Measurements from ENCODE around the gene MYD88.
"Not testable (repeated sequence)": the region's sequence is repeated elsewhere in the genome, so short reads cannot be mapped to it uniquely, and the experiment has no call there.

MYD88 gene

DNA sequence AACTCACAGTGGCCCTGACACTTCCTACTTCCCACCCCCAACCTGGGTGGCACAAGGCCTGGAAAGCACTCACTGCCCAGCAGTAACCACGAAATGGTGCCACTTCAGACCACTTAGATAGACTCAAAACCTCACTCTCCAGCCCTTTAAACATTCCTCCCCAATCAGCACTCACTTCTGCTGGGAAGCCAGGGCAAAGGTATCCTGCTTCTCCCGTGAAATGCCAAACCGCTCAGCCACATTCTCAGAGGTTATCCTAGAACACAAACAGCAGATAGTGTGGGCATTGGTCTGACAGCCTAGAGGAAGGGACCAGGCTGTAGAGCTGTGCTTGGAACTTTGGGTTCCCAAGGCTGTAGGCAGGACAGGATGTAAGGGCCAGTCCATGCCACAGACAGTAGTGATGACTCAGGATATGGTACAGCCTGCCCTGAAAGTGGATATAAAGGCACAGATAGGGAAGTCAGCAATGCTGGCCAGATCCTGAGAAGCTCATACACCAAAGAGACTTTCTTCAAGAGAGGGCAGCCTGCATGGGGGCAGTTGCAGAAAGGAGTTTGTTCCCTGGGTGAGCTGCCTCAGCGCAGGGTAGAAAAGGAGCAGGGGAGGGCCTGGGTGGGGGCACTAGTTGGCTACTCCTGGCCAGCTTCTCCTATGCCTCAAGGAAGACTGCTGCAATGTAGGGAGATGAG is 10.7 kb upstream of the MYD88 start:
- peaks cover 39% of the 10 kb centered on the region for H3K36me3 Mint-ChIP-seq (ENCODE audit: low read depth)
- H3K27me3 Mint-ChIP-seq = no peaks in the 10 kb centered on the region
- ATAC-seq (no peak), DNase-seq (no peak)
- no peak overlapping the region for H3K27ac Mint-ChIP-seq
- H3K4me1 Mint-ChIP-seq = peaks cover 6% of the 10 kb centered on the region
- H3K4me3 Mint-ChIP-seq = no peak overlapping the region
- H3K9me3 Mint-ChIP-seq = no peaks in the 10 kb centered on the region

DNA sequence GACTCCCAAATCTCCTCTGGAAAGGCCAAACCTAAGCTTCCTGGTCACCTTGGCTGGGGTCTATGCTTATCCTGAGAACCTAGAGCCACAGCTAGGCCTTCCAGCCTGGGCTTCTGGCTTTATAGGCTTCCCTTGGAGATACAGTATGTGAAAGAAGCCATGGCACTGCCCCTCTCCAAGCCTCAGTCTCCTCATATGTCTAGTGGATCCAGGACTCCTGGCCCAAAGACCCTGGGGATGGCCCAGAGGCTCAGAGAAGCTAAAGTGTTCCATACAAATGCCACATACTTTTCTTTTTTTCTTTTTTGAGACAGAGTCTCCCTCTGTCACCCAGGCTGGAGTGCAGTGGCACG is 10.2 kb upstream of the MYD88 start:
- no peak for ATAC-seq
- DNase-seq = peak; percentile 0
- Mint-ChIP-seq H3K4me3 (no peak overlapping the region), H3K9me3 (no peaks in the 10 kb centered on the region), H3K27ac (no peak overlapping the region), H3K36me3 (ENCODE audit: low read depth) (peaks cover 39% of the 10 kb centered on the region), H3K4me1 (peaks cover 1% of the 10 kb centered on the region), H3K27me3 (no peaks in the 10 kb centered on the region)

DNA sequence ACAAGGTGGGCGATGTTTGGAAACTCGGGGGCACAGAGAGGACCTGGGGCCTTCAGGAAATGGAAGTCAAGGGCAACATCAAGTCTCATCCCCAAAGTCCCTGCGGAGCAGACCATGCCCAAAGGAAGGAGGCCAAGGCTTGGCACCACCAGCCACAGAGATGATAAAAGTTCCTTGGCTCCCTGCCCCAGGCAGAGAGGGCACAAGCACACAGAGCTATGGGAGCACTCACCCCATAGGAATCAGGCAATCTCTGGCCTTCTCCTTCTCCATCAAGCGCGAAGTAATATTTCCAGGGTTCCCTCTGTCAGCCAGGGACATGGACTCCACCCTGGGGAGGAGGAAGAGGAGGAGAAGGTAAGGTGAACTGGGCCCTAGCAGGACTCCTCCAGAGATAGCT is 9.4 kb upstream of the MYD88 start:
- ATAC-seq (no peak), DNase-seq (no peak)
- Mint-ChIP-seq H3K27me3 (no peaks in the 10 kb centered on the region), H3K4me3 (no peak overlapping the region), H3K36me3 (ENCODE audit: low read depth) (peaks cover 39% of the 10 kb centered on the region), H3K4me1 (no peaks in the 10 kb centered on the region), H3K9me3 (no peaks in the 10 kb centered on the region), H3K27ac (no peak overlapping the region)

DNA sequence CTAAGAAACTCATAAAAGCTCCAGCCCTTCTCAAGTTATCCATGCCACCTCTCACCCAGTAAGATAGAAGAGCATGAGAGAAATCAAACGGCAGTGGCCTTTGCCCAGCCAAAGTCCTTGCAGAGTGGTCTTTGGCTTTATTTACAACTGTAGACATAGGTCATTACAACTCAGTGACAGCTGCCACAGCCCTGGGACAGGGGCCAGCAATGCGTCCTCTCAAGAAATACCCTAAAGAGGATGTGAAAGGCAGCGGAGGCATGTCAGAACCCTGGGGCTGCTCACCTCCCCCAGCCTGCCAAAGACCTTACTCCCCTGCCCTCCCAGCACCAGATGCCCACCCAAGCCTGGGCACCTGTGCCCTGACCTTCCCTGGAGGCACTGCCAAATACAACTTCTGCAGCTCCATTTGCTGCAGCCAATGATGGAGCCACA is 7.8 kb upstream of the MYD88 start:
- no peak overlapping the region for H3K4me3 Mint-ChIP-seq

DNA sequence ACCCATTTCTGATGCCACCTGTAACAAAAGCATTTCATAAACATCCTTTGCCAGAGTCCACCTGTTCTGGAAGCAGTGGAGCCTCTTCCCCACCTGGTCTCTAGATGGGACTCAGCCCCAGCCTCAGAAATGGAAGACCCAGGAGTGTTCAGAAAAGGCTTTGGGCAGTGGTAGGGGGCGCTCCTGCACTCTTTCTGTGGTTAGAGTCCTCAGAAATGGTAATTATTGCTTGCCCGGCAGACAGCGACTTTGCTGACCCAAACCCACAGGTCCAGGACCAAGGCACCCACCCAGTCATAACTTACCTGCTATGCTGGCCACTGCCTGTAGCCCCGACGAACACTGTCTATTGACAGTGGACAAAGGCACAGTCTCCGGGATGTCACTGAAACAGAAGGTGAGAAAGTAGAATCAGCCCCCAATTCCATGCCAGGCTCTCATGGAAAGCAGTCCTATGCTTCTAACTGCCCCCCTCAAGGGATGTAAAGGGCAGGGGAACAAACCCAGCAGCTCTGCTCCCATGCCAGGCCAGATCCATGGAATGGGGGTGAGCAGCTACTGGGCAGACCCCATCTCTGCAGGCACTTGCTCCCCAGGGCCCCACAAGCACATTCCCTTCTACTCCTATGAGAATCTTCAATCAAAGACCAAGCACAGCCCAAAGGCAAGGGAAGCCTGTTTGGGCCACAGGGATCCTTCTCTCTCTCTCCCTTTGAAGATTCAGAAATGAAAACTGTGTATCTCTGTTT is 6.7 kb upstream of the MYD88 start:
- peaks cover 40% of the 10 kb centered on the region for H3K36me3 Mint-ChIP-seq (ENCODE audit: low read depth)
- ATAC-seq = no peak
- H3K9me3 Mint-ChIP-seq = no peaks in the 10 kb centered on the region
- H3K27ac Mint-ChIP-seq = no peak overlapping the region
- no peak overlapping the region for H3K4me3 Mint-ChIP-seq
- DNase-seq = peak; percentile 42
- peaks cover 19% of the 10 kb centered on the region for H3K4me1 Mint-ChIP-seq
- no peaks in the 10 kb centered on the region for H3K27me3 Mint-ChIP-seq

More for the DNA sequence above, 7.8 kb upstream of the MYD88 start:
- Mint-ChIP-seq H3K27me3 (no peaks in the 10 kb centered on the region), H3K36me3 (ENCODE audit: low read depth) (peaks cover 36% of the 10 kb centered on the region), H3K9me3 (no peaks in the 10 kb centered on the region), H3K4me1 (peaks cover 12% of the 10 kb centered on the region), H3K27ac (no peak overlapping the region)
- DNase-seq (no peak), ATAC-seq (no peak)

DNA sequence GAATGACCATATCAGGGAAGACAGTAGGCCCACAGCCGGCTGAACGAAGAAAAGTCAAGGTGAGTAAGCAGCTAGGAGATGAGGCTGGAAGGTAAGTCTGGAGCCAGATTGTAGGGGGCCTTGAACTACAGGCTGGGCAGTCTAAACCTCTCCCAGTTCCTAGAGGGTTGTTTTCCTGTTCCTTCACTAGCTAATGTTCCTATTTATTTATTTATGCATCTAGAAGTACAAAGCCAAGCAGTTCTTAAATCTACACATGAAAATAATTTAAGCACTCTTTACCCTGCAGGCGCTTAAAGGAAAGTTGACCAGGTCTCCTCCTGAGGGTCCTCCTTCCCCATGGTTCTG is 5.3 kb upstream of the MYD88 start:
- H3K27ac Mint-ChIP-seq = peak overlapping the region; percentile 6
- ATAC-seq (no peak), DNase-seq (no peak)
- no peaks in the 10 kb centered on the region for H3K9me3 Mint-ChIP-seq
- H3K4me3 Mint-ChIP-seq = no peak overlapping the region
- H3K36me3 Mint-ChIP-seq (ENCODE audit: low read depth) = peaks cover 34% of the 10 kb centered on the region
- H3K4me1 Mint-ChIP-seq = peaks cover 32% of the 10 kb centered on the region
- no peaks in the 10 kb centered on the region for H3K27me3 Mint-ChIP-seq

DNA sequence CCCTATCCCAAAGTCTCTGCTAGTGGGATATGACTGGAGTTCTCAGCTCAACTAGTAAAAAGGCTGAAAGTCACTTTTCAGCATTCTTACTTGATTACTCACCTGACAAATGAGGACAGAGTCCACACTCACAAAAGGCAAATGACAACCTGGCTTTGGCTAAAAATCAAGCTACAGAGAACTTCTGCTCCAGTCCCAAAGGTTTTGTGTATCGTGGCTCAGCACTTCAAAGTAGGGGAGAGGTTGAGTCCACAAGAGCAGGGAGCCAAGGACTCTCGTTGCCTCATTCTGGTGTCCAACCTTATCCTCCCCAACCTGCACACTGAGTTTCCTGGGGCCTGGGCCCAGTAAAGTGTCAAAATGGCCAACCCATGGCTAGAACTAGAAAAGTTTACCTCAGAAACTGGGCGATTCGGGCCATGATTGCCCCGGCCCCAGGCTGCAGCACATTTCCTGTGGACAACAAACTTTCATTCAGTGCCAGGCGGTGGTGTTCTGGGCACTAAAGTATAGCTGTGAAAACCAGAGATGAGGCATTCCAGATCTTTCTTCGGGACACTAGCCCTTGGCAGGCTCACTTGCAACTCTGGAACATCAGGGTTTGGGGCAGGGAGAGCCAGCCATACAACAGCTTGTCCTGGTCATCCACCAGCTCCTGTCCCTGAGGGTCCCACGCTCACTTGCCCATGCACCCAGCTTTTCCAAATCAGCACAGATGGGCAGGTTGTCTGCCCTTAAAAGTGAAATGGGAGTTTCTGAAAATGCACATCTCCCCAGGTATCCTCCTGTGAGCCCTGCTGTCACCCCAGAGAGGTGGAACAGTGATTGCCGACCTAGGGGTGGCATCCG is 4.7 kb upstream of the MYD88 start:
- Mint-ChIP-seq H3K27ac (no peak overlapping the region), H3K27me3 (no peaks in the 10 kb centered on the region), H3K4me3 (no peak overlapping the region), H3K9me3 (no peaks in the 10 kb centered on the region), H3K4me1 (peaks cover 34% of the 10 kb centered on the region), H3K36me3 (ENCODE audit: low read depth) (peaks cover 34% of the 10 kb centered on the region)
- DNase-seq (no peak), ATAC-seq (no peak)

DNA sequence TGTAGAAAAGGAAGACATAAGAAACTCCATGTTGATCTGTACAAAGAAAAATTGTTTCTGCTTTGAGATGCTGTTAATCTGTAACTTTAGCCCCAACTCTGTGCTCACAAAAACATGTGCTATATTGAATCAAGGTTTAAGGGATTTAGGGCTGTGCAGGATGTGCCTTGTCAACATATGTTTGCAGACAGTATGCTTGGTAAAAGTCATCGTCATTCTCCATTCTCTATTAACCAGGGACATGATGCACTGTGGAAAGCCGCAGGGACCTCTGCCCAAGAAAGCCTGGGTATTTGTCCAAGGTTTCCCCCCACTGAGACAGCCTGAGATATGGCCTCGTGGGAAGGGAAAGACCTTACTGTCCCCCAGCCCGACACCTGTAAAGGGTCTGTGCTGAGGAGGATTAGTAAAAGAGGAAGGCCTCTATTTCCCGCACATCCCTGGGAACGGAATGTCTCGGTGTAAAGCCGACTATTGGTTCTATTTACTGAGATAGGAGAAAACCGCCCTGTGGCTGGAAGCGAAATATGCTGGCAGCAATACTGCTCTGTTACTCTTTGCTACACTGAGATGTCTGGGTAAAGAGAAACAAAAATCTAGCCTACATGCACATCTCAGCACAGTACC is 3.8 kb upstream of the MYD88 start:
- H3K4me3 Mint-ChIP-seq = peak overlapping the region; percentile 94
- H3K4me1 Mint-ChIP-seq = peaks cover 38% of the 10 kb centered on the region
- H3K36me3 Mint-ChIP-seq (ENCODE audit: low read depth) = peaks cover 31% of the 10 kb centered on the region
- H3K9me3 Mint-ChIP-seq, ATAC-seq, H3K27me3 Mint-ChIP-seq, H3K27ac Mint-ChIP-seq, DNase-seq: not testable (repeated sequence)

DNA sequence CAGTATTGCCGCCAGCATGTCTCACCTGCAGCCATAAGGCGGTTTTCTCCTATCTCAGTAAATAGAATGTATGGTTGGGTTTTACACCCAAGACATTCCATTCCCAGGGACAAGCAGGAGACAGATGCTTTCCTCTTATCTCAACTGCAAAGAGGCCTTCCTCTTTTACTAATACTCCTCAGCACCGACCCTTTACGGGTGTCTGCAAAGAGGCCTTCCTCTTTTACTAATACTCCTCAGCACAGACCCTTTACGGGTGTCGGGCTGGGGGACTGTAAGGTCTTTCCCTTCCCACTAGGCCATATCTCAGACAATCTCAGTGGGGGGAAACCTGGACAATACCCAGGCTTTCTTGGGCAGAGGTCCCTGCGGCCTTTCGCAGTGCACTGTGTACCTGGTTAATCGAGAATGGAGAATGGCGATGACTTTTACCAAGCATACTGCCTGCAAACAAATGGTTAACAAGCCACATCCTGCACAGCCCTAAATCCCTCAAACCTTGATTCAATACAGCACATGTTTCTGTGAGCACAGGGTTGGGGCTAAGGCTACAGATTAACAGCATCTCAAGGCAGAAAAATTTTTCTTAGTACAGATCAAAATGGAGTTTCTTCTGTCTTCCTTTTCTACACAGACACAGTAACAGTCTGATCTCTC is 2.7 kb upstream of the MYD88 start:
- ATAC-seq = not testable (repeated sequence)

DNA sequence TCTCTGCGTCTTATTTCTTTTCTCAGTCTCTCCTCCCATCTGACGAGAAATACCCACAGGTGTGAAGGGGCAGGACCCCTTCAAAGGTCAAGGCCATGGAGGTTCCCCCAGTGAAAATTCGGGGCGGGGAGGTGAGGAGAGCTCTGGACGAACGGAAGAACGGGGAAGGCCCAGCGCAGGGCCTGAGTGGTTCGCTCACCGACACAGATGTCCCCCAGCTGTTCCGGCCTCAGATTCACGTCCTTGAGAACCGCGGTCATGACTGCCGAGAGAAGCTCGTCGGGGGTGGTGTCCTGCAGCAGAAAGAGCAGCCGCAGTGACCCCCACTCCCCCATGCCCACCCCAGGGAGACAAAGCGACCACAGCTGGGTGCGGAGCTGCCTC is 2.1 kb upstream of the MYD88 start:
- peaks cover 54% of the 10 kb centered on the region for H3K4me1 Mint-ChIP-seq
- peak overlapping the region; percentile 88 for H3K27ac Mint-ChIP-seq
- H3K9me3 Mint-ChIP-seq = no peaks in the 10 kb centered on the region
- ATAC-seq (no peak), DNase-seq (peak; percentile 36)
- H3K27me3 Mint-ChIP-seq = no peaks in the 10 kb centered on the region
- H3K36me3 Mint-ChIP-seq (ENCODE audit: low read depth) = peaks cover 30% of the 10 kb centered on the region
- H3K4me3 Mint-ChIP-seq = peak overlapping the region; percentile 94

More for the DNA sequence above, 2.7 kb upstream of the MYD88 start:
- H3K36me3 Mint-ChIP-seq (ENCODE audit: low read depth) = peaks cover 29% of the 10 kb centered on the region
- H3K4me3 Mint-ChIP-seq = peak overlapping the region; percentile 94
- peak; percentile 4 for DNase-seq
- peak overlapping the region; percentile 88 for H3K27ac Mint-ChIP-seq
- peaks cover 49% of the 10 kb centered on the region for H3K4me1 Mint-ChIP-seq
- not testable (repeated sequence) for H3K27me3 Mint-ChIP-seq, H3K9me3 Mint-ChIP-seq

DNA sequence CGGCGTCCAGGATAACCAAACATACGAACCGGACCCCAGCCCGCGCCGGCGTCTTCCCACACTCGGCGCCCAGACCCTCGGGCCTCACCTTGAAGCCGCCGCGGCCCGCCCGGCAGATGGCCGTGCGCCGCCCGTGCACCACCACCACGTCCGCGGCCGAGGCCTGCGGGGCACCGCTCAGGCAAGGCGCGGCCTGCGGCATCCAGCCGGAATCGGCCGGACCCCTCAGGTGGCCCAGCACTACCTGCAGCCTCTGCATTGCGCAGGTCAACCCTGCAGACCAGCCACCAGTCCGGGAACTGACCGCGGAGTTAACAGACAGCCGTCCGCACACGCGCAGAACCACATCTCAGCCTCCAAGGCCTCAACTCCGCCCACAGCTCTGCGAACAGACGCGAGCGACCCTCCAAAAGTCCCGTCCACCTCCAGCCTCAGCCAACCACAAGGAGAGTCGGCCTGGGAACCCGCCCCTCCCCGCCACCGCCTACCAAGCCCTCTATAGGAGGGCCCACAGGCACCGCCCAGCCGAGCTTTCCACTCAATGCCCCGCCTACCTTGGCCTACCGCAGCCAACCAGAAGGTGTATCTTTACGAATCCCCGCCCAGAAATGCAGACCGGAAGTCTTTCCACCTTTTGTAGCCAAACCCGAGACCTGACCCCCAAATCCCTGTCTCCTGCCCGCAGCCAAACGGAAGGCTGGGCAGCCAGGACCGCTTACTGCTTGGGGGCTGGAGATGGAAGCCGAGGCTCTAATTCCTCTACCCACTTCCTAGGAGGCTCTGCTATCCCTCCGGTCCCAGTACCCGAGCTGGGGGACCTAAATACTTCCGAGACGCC is 1.5 kb upstream of the MYD88 start, which contains the start of gene ACAA1:
Gene ACAA1, minus strand, starts transcription at position 351 of the 838 bp plus-strand sequence. Its CDS starts 92 bp downstream, at position 259.
- peak within 1 kb of the TSS; percentile 94 for H3K4me3 Mint-ChIP-seq
- H3K9me3 Mint-ChIP-seq = no peaks in the 10 kb centered on the region
- DNase-seq (peak; percentile 99), ATAC-seq (peak; percentile 94)
- H3K27me3 Mint-ChIP-seq = no peaks in the 10 kb centered on the region
- peak within 1 kb of the TSS; percentile 97 for H3K27ac Mint-ChIP-seq
- peaks cover 56% of the 10 kb centered on the region for H3K4me1 Mint-ChIP-seq
- peaks cover 30% of the 10 kb centered on the region for H3K36me3 Mint-ChIP-seq (ENCODE audit: low read depth)

DNA sequence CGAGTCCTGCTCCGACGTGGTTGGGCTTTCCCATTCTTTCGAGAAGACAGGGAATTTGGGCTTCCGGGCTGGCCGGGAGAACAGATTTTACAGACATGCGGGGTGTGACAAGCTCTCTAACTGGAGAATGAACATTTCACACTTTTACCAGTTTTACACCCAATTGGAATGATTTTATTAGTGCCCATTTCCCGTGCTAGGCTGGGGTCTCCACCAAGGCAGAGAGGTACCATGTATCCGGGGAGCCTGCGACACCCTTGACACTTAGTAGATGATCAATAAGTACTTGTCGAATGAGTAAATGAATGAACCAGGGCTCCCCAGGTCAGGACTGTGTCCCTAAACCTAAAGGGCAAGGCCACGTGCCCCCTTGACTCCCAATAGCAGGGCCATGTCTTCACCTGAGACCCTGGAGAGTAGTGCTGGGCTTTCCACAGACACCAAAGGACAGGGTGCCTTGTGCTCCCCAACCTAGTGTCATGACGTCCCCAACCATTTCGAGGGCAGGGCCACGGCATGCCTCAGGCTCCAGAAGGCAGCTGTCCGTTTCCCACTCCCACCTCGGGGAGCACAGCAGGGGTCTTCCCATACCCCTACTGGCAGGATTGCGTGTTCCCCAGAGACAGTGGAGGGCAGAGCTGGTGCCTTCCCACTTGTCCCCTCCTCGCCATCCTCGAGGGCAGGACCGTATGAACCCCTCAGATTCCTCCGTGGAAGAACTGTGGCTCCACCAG is 679 bp upstream of the MYD88 start:
- no peak for ATAC-seq
- Mint-ChIP-seq H3K4me1 (peaks cover 57% of the 10 kb centered on the region), H3K27me3 (no peaks in the 10 kb centered on the region), H3K27ac (peak overlapping the region; percentile 97), H3K36me3 (ENCODE audit: low read depth) (peaks cover 32% of the 10 kb centered on the region), H3K9me3 (no peaks in the 10 kb centered on the region), H3K4me3 (peak overlapping the region; percentile 94)
- DNase-seq = peak; percentile 48

DNA sequence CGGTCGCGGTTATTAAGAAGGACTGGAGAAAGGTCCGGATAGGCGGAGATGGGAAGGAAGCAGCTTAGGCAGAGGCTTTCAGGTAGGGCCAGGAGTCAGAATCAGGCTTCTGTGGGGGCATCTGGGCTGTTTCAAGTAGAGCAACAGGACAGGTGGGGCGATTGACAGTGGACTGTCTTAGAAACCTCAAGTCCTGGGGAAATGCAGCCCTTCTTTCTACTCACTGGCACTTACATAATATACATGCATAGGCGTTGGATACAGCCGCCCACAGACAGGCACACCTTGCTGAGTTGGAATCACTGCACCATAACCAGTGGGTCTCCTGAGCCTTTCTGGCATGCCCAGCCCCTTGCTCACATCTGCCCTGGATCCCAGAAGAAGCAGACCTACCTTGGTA is 730 bp downstream of the MYD88 start:
- Mint-ChIP-seq H3K27ac (peak overlapping the region; percentile 97), H3K27me3 (no peaks in the 10 kb centered on the region), H3K4me3 (peak overlapping the region; percentile 94), H3K36me3 (ENCODE audit: low read depth) (peaks cover 26% of the 10 kb centered on the region), H3K4me1 (peaks cover 61% of the 10 kb centered on the region), H3K9me3 (no peaks in the 10 kb centered on the region)
- ATAC-seq (no peak), DNase-seq (no peak)
